K562 (cell line): Measurements from ENCODE around the gene GP1BA. TPM values are rescaled to one million over a fixed set of nuclear protein-coding genes. Genes with fewer than 3 reads are reported as not detected.

Experiments used
- ATF2 ChIP-seq: sonication (generic); formaldehyde crosslinking; IDR thresholded peaks from 2 replicates; pipeline ENCODE4 v1.8.1; 2022; ENCODE audit warnings: missing genetic modification reagents
- CBX1 ChIP-seq: sonication (generic); IDR thresholded peaks from 2 replicates; pipeline ENCODE4 v1.6.1; 2016; ENCODE audit warnings: antibody characterized with exemption, low read depth, mild to moderate bottlenecking
- MAFK ChIP-seq: IDR thresholded peaks from 2 replicates; pipeline ENCODE4 v1.6.1; 2011; ENCODE audit warnings: low read length, improper control_type of control experiment
- MTA1 ChIP-seq: fragments of 450-650 bp; IDR thresholded peaks from 2 replicates; pipeline ENCODE4 v1.6.1; 2017; ENCODE audit warnings: borderline replicate concordance
- RBM17 ChIP-seq: fragments of 200-400 bp; formaldehyde crosslinking; IDR thresholded peaks from 2 replicates; pipeline ENCODE4 v1.6.1; 2017; ENCODE audit warnings: low read depth, mild to moderate bottlenecking, low read length, borderline replicate concordance
- SNAPC5 ChIP-seq: fragments of 250-450 bp; sonication (Bioruptor Pico); IDR thresholded peaks from 2 replicates; pipeline ENCODE4 v1.8.0; 2021; ENCODE audit warnings: moderate library complexity, mild to moderate bottlenecking, inconsistent platforms
- SP2 ChIP-seq: IDR thresholded peaks from 2 replicates; pipeline ENCODE4 v1.6.1; 2011; ENCODE audit warnings: mild to moderate bottlenecking, low read depth, low read length, moderate library complexity; ENCODE audit not compliant: poor library complexity, severe bottlenecking; ENCODE audit errors: extremely low read depth
- TSHZ1 ChIP-seq: fragments of 250-450 bp; sonication (Bioruptor Pico); IDR thresholded peaks from 2 replicates; pipeline ENCODE4 v1.4.0; 2020; ENCODE audit warnings: mild to moderate bottlenecking, moderate library complexity
- ZNF318 ChIP-seq, 2 experiments: fragments of 450-650 bp; IDR thresholded peaks; 2 replicates each; pipeline ENCODE4 v1.6.1; 2016; ENCODE audit warnings: mild to moderate bottlenecking in 2 of 2, borderline replicate concordance in 1 of 2, low read depth in 1 of 2, moderate library complexity in 1 of 2
- ZNF384 ChIP-seq: IDR thresholded peaks from 2 replicates; pipeline ENCODE4 v1.6.1; 2012; ENCODE audit warnings: low read depth, low read length, improper control_type of control experiment
- polyA plus RNA-seq, 8 experiments: library from polyadenylated mRNA; depleted of rRNA in 4 of 8; stranded (reverse) in 5 of 8; unstranded in 3 of 8; fragments of >200 nt; fragmentation: Nextera tagmentation in 2 of 8; fragmentation: Illumina TruSeq in 1 of 8; extraction: Ambion mirVana in 2 of 8; extraction: Trizol in 1 of 8; gene quantifications; 2 replicates each; pipeline versions ENCODE4 v1.2.1 to v1.2.3, GENCODE V29; 2011 to 2014; ENCODE audit warnings: inconsistent platforms in 1 of 8, missing spikeins in 1 of 8
- total RNA-seq, 7 experiments: library from RNA; depleted of rRNA in 6 of 7; stranded (reverse); fragments of >200 nt in 6 of 7; fragmentation: Illumina TruSeq in 2 of 7; extraction: Trizol in 2 of 7; gene quantifications; 2 replicates each; pipeline versions ENCODE4 v1.2.1 to v1.2.3, GENCODE V29; 2011 to 2021; ENCODE audit warnings: low replicate concordance in 1 of 7

Gene GP1BA
- total and polyA plus RNA-seq, 9 of the 15 experiments (the other 6 are each of a cell fraction or from before 2014, with no cell fraction given) = 0.01 TPM; not detected in 8

- TF ChIP-seq ZNF318 (IDR thresholded peaks at IDR 0.05; ENCODE audit: borderline replicate concordance in 1 of 2, low read depth in 1 of 2) (no peak), SP2 (no peak), RBM17 (no peak), MTA1 (peak; percentile 55; the same call in 1 of the 2 replicates), TSHZ1 (no peak), SNAPC5 (CRISPR knock-in tag) (no peak), MAFK (no peak), ATF2 (CRISPR knock-in tag) (no peak), CBX1 (peak; percentile 66; the same call in 1 of the 2 replicates), ZNF384 (no peak)
Measured at GRCh38 chr17:4948166-4948930, 16.3 kb downstream of the GP1BA start, which contains the start of gene PFN1 (continued).
